Measurements from ENCODE around the gene MINDY4. TPM values are rescaled to one million over a fixed set of nuclear protein-coding genes. Genes with fewer than 3 reads are reported as not detected.

MINDY4 gene
- total RNA-seq, 1 donor from 2014 or later = 4.4 TPM

GRCh38 chr7:30750683-30751650 is 20.2 kb upstream of the MINDY4 start:
- no peak for TF ChIP-seq CTCF (IDR thresholded peaks at IDR 0.05)
- peak; percentile 90 for DNase-seq (ENCODE audit: extremely low spot score, unreplicated experiment)
- Mint-ChIP-seq H3K27ac (ENCODE audit: unreplicated experiment) (peak overlapping the region; percentile 56), H3K4me3 (ENCODE audit: unreplicated experiment) (no peak overlapping the region), H3K4me1 (ENCODE audit: unreplicated experiment) (peaks cover 40% of the 10 kb centered on the region), H3K9me3 (ENCODE audit: unreplicated experiment) (no peaks in the 10 kb centered on the region), H3K36me3 (ENCODE audit: unreplicated experiment) (no peaks in the 10 kb centered on the region), H3K27me3 (ENCODE audit: unreplicated experiment) (peaks cover 15% of the 10 kb centered on the region)

GRCh38 chr7:30751696-30752273 is 19.4 kb upstream of the MINDY4 start, which contains the start of gene INMT:
Gene INMT (plus strand): TSS chr7:30752135. CDS start chr7:30752151, 16 bp downstream.
- DNase-seq (ENCODE audit: extremely low spot score, unreplicated experiment) = no peak
- Mint-ChIP-seq H3K36me3 (ENCODE audit: unreplicated experiment) (no peaks in the 10 kb centered on the region), H3K4me3 (ENCODE audit: unreplicated experiment) (no peak within 1 kb of the TSS), H3K27ac (ENCODE audit: unreplicated experiment) (peak within 1 kb of the TSS; percentile 56), H3K4me1 (ENCODE audit: unreplicated experiment) (peaks cover 41% of the 10 kb centered on the region), H3K27me3 (ENCODE audit: unreplicated experiment) (peaks cover 15% of the 10 kb centered on the region), H3K9me3 (ENCODE audit: unreplicated experiment) (no peaks in the 10 kb centered on the region)
- no peak for TF ChIP-seq CTCF (IDR thresholded peaks at IDR 0.05)

- no peak for TF ChIP-seq CTCF (IDR thresholded peaks at IDR 0.05)
- no peak overlapping the region for H3K4me3 Mint-ChIP-seq (ENCODE audit: unreplicated experiment)
- no peaks in the 10 kb centered on the region for H3K9me3 Mint-ChIP-seq (ENCODE audit: unreplicated experiment)
- H3K36me3 Mint-ChIP-seq (ENCODE audit: unreplicated experiment) = no peaks in the 10 kb centered on the region
- DNase-seq (ENCODE audit: extremely low spot score, unreplicated experiment) = no peak
- H3K4me1 Mint-ChIP-seq (ENCODE audit: unreplicated experiment) = peaks cover 47% of the 10 kb centered on the region
- no peak overlapping the region for H3K27ac Mint-ChIP-seq (ENCODE audit: unreplicated experiment)
- H3K27me3 Mint-ChIP-seq (ENCODE audit: unreplicated experiment) = peaks cover 12% of the 10 kb centered on the region
Measured at GRCh38 chr7:30752484-30752883, 18.7 kb upstream of the MINDY4 start.

- DNase-seq (ENCODE audit: extremely low spot score, unreplicated experiment) = no peak
- Mint-ChIP-seq H3K36me3 (ENCODE audit: unreplicated experiment) (no peaks in the 10 kb centered on the region), H3K9me3 (ENCODE audit: unreplicated experiment) (no peaks in the 10 kb centered on the region), H3K27me3 (ENCODE audit: unreplicated experiment) (peaks cover 14% of the 10 kb centered on the region), H3K4me1 (ENCODE audit: unreplicated experiment) (peaks cover 48% of the 10 kb centered on the region), H3K4me3 (ENCODE audit: unreplicated experiment) (no peak overlapping the region), H3K27ac (ENCODE audit: unreplicated experiment) (peak overlapping the region; percentile 7)
- TF ChIP-seq CTCF (IDR thresholded peaks at IDR 0.05) = no peak
Measured at GRCh38 chr7:30752979-30753378, 18.2 kb upstream of the MINDY4 start.

- no peak for DNase-seq (ENCODE audit: extremely low spot score, unreplicated experiment)
- Mint-ChIP-seq H3K27ac (ENCODE audit: unreplicated experiment) (no peak overlapping the region), H3K4me1 (ENCODE audit: unreplicated experiment) (peaks cover 48% of the 10 kb centered on the region), H3K27me3 (ENCODE audit: unreplicated experiment) (peaks cover 8% of the 10 kb centered on the region), H3K36me3 (ENCODE audit: unreplicated experiment) (no peaks in the 10 kb centered on the region), H3K4me3 (ENCODE audit: unreplicated experiment) (no peak overlapping the region), H3K9me3 (ENCODE audit: unreplicated experiment) (no peaks in the 10 kb centered on the region)
- no peak for TF ChIP-seq CTCF (IDR thresholded peaks at IDR 0.05)
Measured at GRCh38 chr7:30754315-30754877, 16.8 kb upstream of the MINDY4 start.

Measured in osteocyte (in vitro differentiated cells).